Heart left ventricle (tissue), 13 donors: Measurements from ENCODE around the gene MS4A6A.

Experiments used
- CTCF ChIP-seq, 12 donors: fragments of 200-600 bp; sonication (generic) in 4 of 12; IDR thresholded peaks; one replicate each; pipeline versions ENCODE4 v1.5.0 to v1.8.0; 2018 to 2022; ENCODE audit warnings: antibody characterized with exemption in 12 of 12, mild to moderate bottlenecking in 5 of 12
- POLR2A ChIP-seq, 2 donors: fragments of 450-650 bp; IDR thresholded peaks; one replicate each; pipeline ENCODE4 v1.6.1; 2017; ENCODE audit warnings: antibody characterized with exemption in 2 of 2, mild to moderate bottlenecking in 2 of 2, moderate library complexity in 2 of 2
- donor health status: ischemic (EF 13 %, LVEDD 7.1; RV severe dilation, severe dysfunction).
- donor health status: DM: no; HTN: yes; CAD: no.
- donor health status: DM: no; HTN: no; CAD: no.
- donor health status: ischemic (EF 25% LVEDD 6.9; RV normal size, moderate dysfunction).
- donor health status: ischemic (EF 25% LVEDD 5.7; RV mildly dilated, moderate dysfunction).
- donor health status: ischemic (EF 35%, LVEDD 5.7; RV mildly dilated, moderate dysfunction).
- donor health status: nonischemic (EF 11% LVEDD 7.7; RV severe dilation, severe dysfunction).
- donor health status: DM: yes; HTN: yes; CAD: no.
- donor health status: PGD.
- donor health status: ischemic (EF 29% LVEDD 5.4; RV normal size, mild dysfunction).
- donor health status: nonischemic (EF 23%, LVEDD 6.1; RV moderate dilation, normal function).

GRCh38 chr11:60128376-60128775, 54.5 kb downstream of the MS4A6A start:
- TF ChIP-seq POLR2A (IDR thresholded peaks at IDR 0.05) (no peak), CTCF (IDR thresholded peaks at IDR 0.05) (no peak)
